DND-41 (cell line): ENCODE measurements around the gene VBP1.

Experiments used
- ATAC-seq: fragments of 200-7000 bp; cut with Tn5 transposase; 3 replicates; pipeline ENCODE4 v1.9.1; 2021; ENCODE audit warnings: low read depth; ENCODE audit not compliant: insufficient read depth
- DNase-seq: peaks from one replicate; pipeline ENCODE4 v3.0.0-alpha.2; 2020
- H2AFZ ChIP-seq: 2 replicates; pipeline ENCODE4 v1.6.0; 2012; ENCODE audit warnings: low read depth, low read length
- H3K27ac ChIP-seq: 2 replicates; pipeline ENCODE4 v1.5.1; 2012; ENCODE audit warnings: low read length, inconsistent platforms
- H3K27me3 ChIP-seq: fragments of 200-600 bp; sonication (generic); 2 replicates; pipeline ENCODE4 v1.6.0; 2012; ENCODE audit warnings: low read length, mild to moderate bottlenecking, inconsistent platforms; ENCODE audit not compliant: insufficient read depth, poor library complexity
- H3K36me3 ChIP-seq: 2 replicates; pipeline ENCODE4 v1.5.1; 2012; ENCODE audit warnings: low read length, inconsistent platforms; ENCODE audit not compliant: insufficient read depth
- H3K4me1 ChIP-seq: 2 replicates; pipeline ENCODE4 v1.5.1; 2012; ENCODE audit warnings: mild to moderate bottlenecking, low read length; ENCODE audit not compliant: insufficient read depth
- H3K4me2 ChIP-seq: 2 replicates; pipeline ENCODE4 v1.6.0; 2012; ENCODE audit warnings: mild to moderate bottlenecking, moderate library complexity, low read length, inconsistent platforms; ENCODE audit not compliant: insufficient read depth
- H3K4me3 ChIP-seq, 2 experiments: fragments of 200-600 bp in 1 of 2; shearing (Covaris generic) in 1 of 2; 2 replicates each; pipeline ENCODE4 v1.5.1; 2012 to 2016; ENCODE audit warnings: inconsistent platforms in 2 of 2, low read length in 2 of 2, mild to moderate bottlenecking in 2 of 2, low read depth in 1 of 2, moderate library complexity in 1 of 2
- H3K79me2 ChIP-seq: 2 replicates; pipeline ENCODE4 v1.6.0; 2012; ENCODE audit warnings: low read length, inconsistent platforms; ENCODE audit not compliant: insufficient read depth
- H3K9ac ChIP-seq: 2 replicates; pipeline ENCODE4 v1.6.0; 2012; ENCODE audit warnings: low read depth, mild to moderate bottlenecking, inconsistent platforms, low read length, moderate library complexity
- H3K9me3 ChIP-seq: 2 replicates; pipeline ENCODE4 v1.5.1; 2012; ENCODE audit warnings: low read length, moderate library complexity, mild to moderate bottlenecking, inconsistent platforms; ENCODE audit not compliant: insufficient read depth, severe bottlenecking
- H4K20me1 ChIP-seq: 2 replicates; pipeline ENCODE4 v1.6.0; 2012; ENCODE audit warnings: low read length; ENCODE audit not compliant: insufficient read depth
- CTCF ChIP-seq: IDR thresholded peaks from 2 replicates; pipeline ENCODE4 v1.5.1; 2012; ENCODE audit warnings: borderline replicate concordance, low read length, moderate library complexity, mild to moderate bottlenecking; ENCODE audit not compliant: poor library complexity, severe bottlenecking; ENCODE audit errors: extremely low read depth
- EZH2 ChIP-seq: IDR thresholded peaks from 3 replicates; pipeline ENCODE4 v1.6.1; 2012; ENCODE audit warnings: borderline replicate concordance, low read depth, mild to moderate bottlenecking, moderate library complexity, low read length, inconsistent platforms; ENCODE audit not compliant: severe bottlenecking

Gene VBP1

GRCh38 chrX:155215443-155216178, 649 bp upstream of the VBP1 start:
- Histone ChIP-seq H3K4me1 (peaks cover 33% of the 10 kb centered on the region), H3K9me3 (no peaks in the 10 kb centered on the region), H3K79me2 (peaks cover 43% of the 10 kb centered on the region), H3K4me3 (peak overlapping the region; percentile 81 to 95; a peak in 3 of 4 replicates), H3K27ac (peak overlapping the region; percentile 87), H3K27me3 (no peaks in the 10 kb centered on the region), H3K4me2 (peak overlapping the region; percentile 71), H2AFZ (peak overlapping the region; percentile 81), H3K36me3 (peaks cover 14% of the 10 kb centered on the region), H3K9ac (peak overlapping the region; percentile 85), H4K20me1 (no peaks in the 10 kb centered on the region; the same call in 1 of the 2 replicates)
- DNase-seq (no peak), ATAC-seq (peak; percentile 50)
- TF ChIP-seq CTCF, result peak; percentile 7
- no peak for TF ChIP-seq EZH2

GRCh38 chrX:155216940-155217440, 730 bp downstream of the VBP1 start:
- ATAC-seq, result no peak
- Histone ChIP-seq H3K27ac (peak overlapping the region; percentile 99), H3K9ac (peak overlapping the region; percentile 85), H3K4me2 (peak overlapping the region; percentile 69), H3K36me3 (peaks cover 28% of the 10 kb centered on the region), H3K4me3 (peak overlapping the region; percentile 81 to 95), H3K79me2 (peaks cover 57% of the 10 kb centered on the region), H3K27me3 (no peaks in the 10 kb centered on the region), H4K20me1 (no peaks in the 10 kb centered on the region; the same call in 1 of the 2 replicates), H3K4me1 (peaks cover 33% of the 10 kb centered on the region), H2AFZ (peak overlapping the region; percentile 56; the same call in 1 of the 2 replicates), H3K9me3 (no peaks in the 10 kb centered on the region)
- TF ChIP-seq CTCF (no peak), EZH2 (no peak)
- no peak for DNase-seq

- no peak for ATAC-seq
- peaks cover 38% of the 10 kb centered on the region for H3K36me3 ChIP-seq
- peak overlapping the region; percentile 69; the same call in 1 of the 2 replicates for H3K4me2 ChIP-seq
- peaks cover 33% of the 10 kb centered on the region for H3K4me1 ChIP-seq
- no peak overlapping the region for H2AFZ ChIP-seq
- H3K4me3 ChIP-seq, result peak overlapping the region in 1 of 2 experiments; percentile 95; a peak in 2 of 4 replicates
- no peak for TF ChIP-seq CTCF
- no peak for TF ChIP-seq EZH2
- no peaks in the 10 kb centered on the region for H3K27me3 ChIP-seq
- H3K9me3 ChIP-seq, result no peaks in the 10 kb centered on the region
- H4K20me1 ChIP-seq, result no peaks in the 10 kb centered on the region; the same call in 1 of the 2 replicates
- no peak for DNase-seq
- H3K27ac ChIP-seq, result no peak overlapping the region
- H3K9ac ChIP-seq, result no peak overlapping the region
- H3K79me2 ChIP-seq, result peaks cover 66% of the 10 kb centered on the region
These were observed 2.5 kb downstream of the VBP1 start for GRCh38 chrX:155218777-155219176.
